Astrocyte (in vitro differentiated cells and primary cell): Measurements from ENCODE around the gene NINJ1. TPM values are rescaled to one million over a fixed set of nuclear protein-coding genes. Genes with fewer than 3 reads are reported as not detected.

Source experiments
- DNase-seq: peaks from one replicate; pipeline ENCODE4 v3.0.0-alpha.2; 2010; ENCODE audit warnings: low read depth
- FAIRE-seq: peaks from 2 replicates; lab custom pipeline; 2011; peaks lifted over from hg19 to GRCh38; lab: Jason Lieb, UNC
- H2AFZ ChIP-seq: 2 replicates; pipeline ENCODE4 v1.6.0; 2012; ENCODE audit warnings: low read depth, low read length, inconsistent platforms
- H3K27ac ChIP-seq: 2 replicates; pipeline ENCODE4 v1.5.1; 2011; ENCODE audit warnings: low read depth, low read length, inconsistent platforms
- H3K27me3 ChIP-seq: 2 replicates; pipeline ENCODE4 v1.6.0; 2011; ENCODE audit warnings: low read length, inconsistent platforms; ENCODE audit not compliant: insufficient read depth
- H3K36me3 ChIP-seq: 2 replicates; pipeline ENCODE4 v1.5.1; 2011; ENCODE audit warnings: low read length, inconsistent platforms; ENCODE audit not compliant: insufficient read depth
- H3K4me1 ChIP-seq: 2 replicates; pipeline ENCODE4 v1.5.1; 2011; ENCODE audit warnings: low read length, inconsistent platforms; ENCODE audit not compliant: insufficient read depth
- H3K4me2 ChIP-seq: 2 replicates; pipeline ENCODE4 v1.6.0; 2012; ENCODE audit warnings: low read length, inconsistent platforms
- H3K4me3 ChIP-seq: 2 replicates; pipeline ENCODE4 v1.5.1; 2011; ENCODE audit warnings: low read depth, mild to moderate bottlenecking, low read length, inconsistent platforms; ENCODE audit not compliant: insufficient read depth
- H3K79me2 ChIP-seq: 2 replicates; pipeline ENCODE4 v1.6.0; 2012; ENCODE audit warnings: mild to moderate bottlenecking, low read length, inconsistent platforms; ENCODE audit not compliant: insufficient read depth
- H3K9ac ChIP-seq: 2 replicates; pipeline ENCODE4 v1.6.0; 2012; ENCODE audit warnings: mild to moderate bottlenecking, low read length, inconsistent platforms
- H3K9me3 ChIP-seq: 2 replicates; pipeline ENCODE4 v1.5.1; 2012; ENCODE audit warnings: low read depth, mild to moderate bottlenecking, low read length, inconsistent platforms; ENCODE audit not compliant: insufficient read depth
- H4K20me1 ChIP-seq: 2 replicates; pipeline ENCODE4 v1.6.0; 2012; ENCODE audit warnings: low read length, inconsistent platforms; ENCODE audit not compliant: insufficient read depth
- H3K27ac Mint-ChIP-seq: one replicate; pipeline ENCODE4 v1.8.0; 2021; ENCODE audit warnings: mild to moderate bottlenecking, mixed read lengths; ENCODE audit not compliant: unreplicated experiment
- H3K27me3 Mint-ChIP-seq: one replicate; pipeline ENCODE4 v1.8.0; 2021; ENCODE audit warnings: low read depth, mixed read lengths; ENCODE audit not compliant: unreplicated experiment
- H3K36me3 Mint-ChIP-seq: one replicate; pipeline ENCODE4 v1.8.0; 2021; ENCODE audit warnings: low read depth, mixed read lengths; ENCODE audit not compliant: unreplicated experiment
- H3K4me1 Mint-ChIP-seq: one replicate; pipeline ENCODE4 v1.8.0; 2021; ENCODE audit warnings: low read depth, mixed read lengths; ENCODE audit not compliant: unreplicated experiment
- H3K4me3 Mint-ChIP-seq: one replicate; pipeline ENCODE4 v1.8.0; 2021; ENCODE audit warnings: mild to moderate bottlenecking, moderate library complexity, mixed read lengths; ENCODE audit not compliant: unreplicated experiment
- H3K9me3 Mint-ChIP-seq: one replicate; pipeline ENCODE4 v1.8.0; 2021; ENCODE audit warnings: mild to moderate bottlenecking, mixed read lengths; ENCODE audit not compliant: unreplicated experiment
- EZH2 ChIP-seq: IDR thresholded peaks from 2 replicates; pipeline ENCODE4 v1.6.1; 2012; ENCODE audit warnings: mild to moderate bottlenecking, low read length, inconsistent platforms; ENCODE audit not compliant: insufficient read depth
- total RNA-seq: library from RNA; stranded (reverse); gene quantifications from 2 replicates; pipeline ENCODE4 v1.2.1, GENCODE V29; 2021
- TF ChIP-seq, protein P1 (sequence below): IDR thresholded peaks from 2 replicates; pipeline ENCODE4 v1.5.1; 2011; ENCODE audit warnings: low read depth, mild to moderate bottlenecking, inconsistent platforms, low read length, moderate library complexity; ENCODE audit not compliant: insufficient read depth

The NINJ1 gene
- total RNA-seq, 1 donor from 2014 or later: 28.3 TPM

DNA sequence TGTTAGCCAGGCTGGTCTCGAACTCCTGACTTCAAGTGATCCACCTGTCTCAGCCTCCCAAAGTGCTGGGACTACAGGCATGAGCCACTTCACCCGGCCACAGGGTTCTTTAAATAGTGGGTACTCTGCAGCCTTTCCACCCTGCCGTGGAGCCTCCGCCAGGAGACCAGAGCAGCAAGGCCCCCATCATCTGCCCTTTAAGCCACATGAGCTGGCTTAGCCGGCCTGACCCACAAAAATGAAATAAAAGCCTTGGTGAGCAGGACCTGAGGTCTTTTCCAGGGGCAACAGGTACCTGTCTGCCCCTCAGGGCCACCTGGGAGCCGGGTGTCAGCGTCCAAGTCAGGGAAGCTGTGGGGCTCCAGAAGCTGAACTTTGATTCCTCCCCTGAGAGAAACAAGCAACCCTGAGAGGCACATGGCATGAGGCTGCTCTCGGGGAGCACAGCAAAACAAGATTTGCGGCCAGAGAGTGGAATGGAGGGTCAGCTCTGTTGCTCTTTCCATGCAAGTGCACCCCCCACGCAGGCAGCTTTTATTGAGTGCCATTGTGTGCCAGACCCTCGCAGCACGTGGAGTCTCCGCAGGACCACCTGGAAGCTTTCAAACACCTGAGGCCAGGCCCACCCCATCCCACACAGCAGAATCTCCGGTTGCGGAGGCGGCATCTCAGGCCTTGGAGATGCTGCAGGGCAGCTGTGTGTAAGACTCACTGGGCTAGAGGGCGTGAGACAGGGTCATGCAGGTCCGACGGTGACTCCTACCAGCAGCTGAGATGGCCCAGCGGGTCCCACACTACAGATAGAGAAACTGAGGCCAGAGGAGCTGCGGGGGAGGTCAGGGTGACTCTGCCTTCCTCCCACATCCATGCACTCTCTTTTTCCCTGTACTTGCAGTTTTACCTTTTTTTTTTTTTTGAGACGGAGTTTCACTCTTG lies 45.1 kb upstream of the NINJ1 start:
- H3K79me2 ChIP-seq: no peaks in the 10 kb centered on the region
- peaks cover 60% of the 10 kb centered on the region for H3K27me3 Mint-ChIP-seq
- H3K27ac ChIP-seq: no peak overlapping the region
- H3K36me3 ChIP-seq: no peaks in the 10 kb centered on the region
- H3K4me1 ChIP-seq: no peaks in the 10 kb centered on the region
- H3K9me3 ChIP-seq: no peaks in the 10 kb centered on the region
- H3K36me3 Mint-ChIP-seq: no peaks in the 10 kb centered on the region
- H3K9ac ChIP-seq: no peak overlapping the region
- no peak for DNase-seq
- no peaks in the 10 kb centered on the region for H3K4me1 Mint-ChIP-seq
- H3K4me3 ChIP-seq: no peak overlapping the region
- no peaks in the 10 kb centered on the region for H4K20me1 ChIP-seq
- FAIRE-seq: no peak
- no peak overlapping the region for H3K4me2 ChIP-seq
- H3K9me3 Mint-ChIP-seq: peaks cover 5% of the 10 kb centered on the region
- H3K27me3 ChIP-seq: peaks cover 27% of the 10 kb centered on the region
- no peak overlapping the region for H3K27ac Mint-ChIP-seq
- no peak for TF ChIP-seq EZH2
- TF ChIP-seq, protein P1, sequence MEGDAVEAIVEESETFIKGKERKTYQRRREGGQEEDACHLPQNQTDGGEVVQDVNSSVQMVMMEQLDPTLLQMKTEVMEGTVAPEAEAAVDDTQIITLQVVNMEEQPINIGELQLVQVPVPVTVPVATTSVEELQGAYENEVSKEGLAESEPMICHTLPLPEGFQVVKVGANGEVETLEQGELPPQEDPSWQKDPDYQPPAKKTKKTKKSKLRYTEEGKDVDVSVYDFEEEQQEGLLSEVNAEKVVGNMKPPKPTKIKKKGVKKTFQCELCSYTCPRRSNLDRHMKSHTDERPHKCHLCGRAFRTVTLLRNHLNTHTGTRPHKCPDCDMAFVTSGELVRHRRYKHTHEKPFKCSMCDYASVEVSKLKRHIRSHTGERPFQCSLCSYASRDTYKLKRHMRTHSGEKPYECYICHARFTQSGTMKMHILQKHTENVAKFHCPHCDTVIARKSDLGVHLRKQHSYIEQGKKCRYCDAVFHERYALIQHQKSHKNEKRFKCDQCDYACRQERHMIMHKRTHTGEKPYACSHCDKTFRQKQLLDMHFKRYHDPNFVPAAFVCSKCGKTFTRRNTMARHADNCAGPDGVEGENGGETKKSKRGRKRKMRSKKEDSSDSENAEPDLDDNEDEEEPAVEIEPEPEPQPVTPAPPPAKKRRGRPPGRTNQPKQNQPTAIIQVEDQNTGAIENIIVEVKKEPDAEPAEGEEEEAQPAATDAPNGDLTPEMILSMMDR: no peak
- H2AFZ ChIP-seq: no peak overlapping the region
- no peak overlapping the region for H3K4me3 Mint-ChIP-seq

DNA sequence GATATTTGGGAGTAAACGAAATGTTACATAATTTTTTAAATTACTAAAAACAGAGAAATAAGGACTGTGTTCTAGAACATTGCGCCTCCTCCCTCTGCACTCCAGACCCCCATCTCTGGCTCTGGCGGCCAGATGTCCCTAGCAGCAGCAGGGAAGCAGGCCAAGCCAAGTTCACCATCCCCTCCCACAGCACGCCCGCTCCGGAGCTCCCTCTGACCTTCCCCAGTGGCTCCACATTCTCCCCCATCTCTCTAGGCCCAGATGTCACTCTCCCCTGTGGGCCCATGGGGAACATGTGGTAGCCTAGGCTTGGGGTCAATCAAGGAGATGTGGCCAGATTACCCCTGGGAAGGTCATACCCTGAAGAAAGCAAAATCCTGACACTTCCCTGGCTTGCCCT lies 43.6 kb upstream of the NINJ1 start:
- no peaks in the 10 kb centered on the region for H3K79me2 ChIP-seq
- Mint-ChIP-seq H3K27me3 (peaks cover 60% of the 10 kb centered on the region), H3K4me3 (no peak overlapping the region), H3K36me3 (no peaks in the 10 kb centered on the region), H3K4me1 (no peaks in the 10 kb centered on the region), H3K9me3 (peaks cover 5% of the 10 kb centered on the region), H3K27ac (peak overlapping the region; percentile 20)
- FAIRE-seq (no peak), DNase-seq (no peak)
- no peaks in the 10 kb centered on the region for H3K9me3 ChIP-seq
- H3K9ac ChIP-seq: no peak overlapping the region
- no peak overlapping the region for H3K4me2 ChIP-seq
- TF ChIP-seq, protein P1: no peak
- TF ChIP-seq EZH2: no peak
- H3K36me3 ChIP-seq: no peaks in the 10 kb centered on the region
- H3K27me3 ChIP-seq: peaks cover 15% of the 10 kb centered on the region
- no peak overlapping the region for H3K4me3 ChIP-seq
- no peak overlapping the region for H2AFZ ChIP-seq
- H4K20me1 ChIP-seq: no peaks in the 10 kb centered on the region
- H3K27ac ChIP-seq: no peak overlapping the region
- H3K4me1 ChIP-seq: no peaks in the 10 kb centered on the region

DNA sequence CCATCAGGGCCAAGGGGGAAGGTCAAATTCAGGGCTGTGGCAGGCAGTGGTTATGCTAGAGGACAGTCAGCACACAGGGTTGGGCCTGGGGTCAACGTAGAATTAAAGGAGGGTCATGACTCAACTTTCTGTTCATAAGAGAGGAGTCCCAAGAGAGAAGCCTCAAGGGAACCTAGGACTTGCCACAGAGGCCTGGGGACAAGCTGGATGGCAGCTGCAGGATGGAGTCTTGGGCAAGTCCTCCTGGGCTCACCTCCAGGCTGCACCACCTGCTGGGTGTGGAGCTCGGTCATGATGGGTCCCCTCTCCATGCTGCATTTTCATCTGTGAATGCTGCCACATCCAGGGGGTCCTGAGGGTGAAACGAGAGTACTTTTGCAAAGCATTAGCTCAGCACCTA lies 40.9 kb upstream of the NINJ1 start:
- Histone ChIP-seq H3K4me1 (no peaks in the 10 kb centered on the region), H3K79me2 (no peaks in the 10 kb centered on the region), H3K27me3 (peaks cover 7% of the 10 kb centered on the region), H3K4me3 (no peak overlapping the region), H4K20me1 (no peaks in the 10 kb centered on the region), H3K36me3 (no peaks in the 10 kb centered on the region), H3K9ac (no peak overlapping the region), H3K27ac (no peak overlapping the region), H3K9me3 (no peaks in the 10 kb centered on the region), H3K4me2 (no peak overlapping the region), H2AFZ (no peak overlapping the region)
- Mint-ChIP-seq H3K4me1 (no peaks in the 10 kb centered on the region), H3K27ac (no peak overlapping the region), H3K27me3 (peaks cover 48% of the 10 kb centered on the region), H3K4me3 (no peak overlapping the region), H3K9me3 (peaks cover 4% of the 10 kb centered on the region), H3K36me3 (no peaks in the 10 kb centered on the region)
- DNase-seq: no peak
- no peak for FAIRE-seq
- TF ChIP-seq EZH2: no peak
- TF ChIP-seq, protein P1: no peak
